DND-41 (cell line): ENCODE data around the gene TMEM117.

Experiments used
- ATAC-seq: fragments of 200-7000 bp; cut with Tn5 transposase; 3 replicates; pipeline ENCODE4 v1.9.1; 2021; ENCODE audit warnings: low read depth; ENCODE audit not compliant: insufficient read depth
- DNase-seq: peaks from one replicate; pipeline ENCODE4 v3.0.0-alpha.2; 2020
- H2AFZ ChIP-seq: 2 replicates; pipeline ENCODE4 v1.6.0; 2012; ENCODE audit warnings: low read depth, low read length
- H3K27ac ChIP-seq: 2 replicates; pipeline ENCODE4 v1.5.1; 2012; ENCODE audit warnings: low read length, inconsistent platforms
- H3K27me3 ChIP-seq: fragments of 200-600 bp; sonication (generic); 2 replicates; pipeline ENCODE4 v1.6.0; 2012; ENCODE audit warnings: low read length, mild to moderate bottlenecking, inconsistent platforms; ENCODE audit not compliant: insufficient read depth, poor library complexity
- H3K36me3 ChIP-seq: 2 replicates; pipeline ENCODE4 v1.5.1; 2012; ENCODE audit warnings: low read length, inconsistent platforms; ENCODE audit not compliant: insufficient read depth
- H3K4me1 ChIP-seq: 2 replicates; pipeline ENCODE4 v1.5.1; 2012; ENCODE audit warnings: mild to moderate bottlenecking, low read length; ENCODE audit not compliant: insufficient read depth
- H3K4me2 ChIP-seq: 2 replicates; pipeline ENCODE4 v1.6.0; 2012; ENCODE audit warnings: mild to moderate bottlenecking, moderate library complexity, low read length, inconsistent platforms; ENCODE audit not compliant: insufficient read depth
- H3K4me3 ChIP-seq, 2 experiments: fragments of 200-600 bp in 1 of 2; shearing (Covaris generic) in 1 of 2; 2 replicates each; pipeline ENCODE4 v1.5.1; 2012 to 2016; ENCODE audit warnings: inconsistent platforms in 2 of 2, low read length in 2 of 2, mild to moderate bottlenecking in 2 of 2, low read depth in 1 of 2, moderate library complexity in 1 of 2
- H3K79me2 ChIP-seq: 2 replicates; pipeline ENCODE4 v1.6.0; 2012; ENCODE audit warnings: low read length, inconsistent platforms; ENCODE audit not compliant: insufficient read depth
- H3K9ac ChIP-seq: 2 replicates; pipeline ENCODE4 v1.6.0; 2012; ENCODE audit warnings: low read depth, mild to moderate bottlenecking, inconsistent platforms, low read length, moderate library complexity
- H3K9me3 ChIP-seq: 2 replicates; pipeline ENCODE4 v1.5.1; 2012; ENCODE audit warnings: low read length, moderate library complexity, mild to moderate bottlenecking, inconsistent platforms; ENCODE audit not compliant: insufficient read depth, severe bottlenecking
- H4K20me1 ChIP-seq: 2 replicates; pipeline ENCODE4 v1.6.0; 2012; ENCODE audit warnings: low read length; ENCODE audit not compliant: insufficient read depth
- CTCF ChIP-seq: IDR thresholded peaks from 2 replicates; pipeline ENCODE4 v1.5.1; 2012; ENCODE audit warnings: borderline replicate concordance, low read length, moderate library complexity, mild to moderate bottlenecking; ENCODE audit not compliant: poor library complexity, severe bottlenecking; ENCODE audit errors: extremely low read depth
- EZH2 ChIP-seq: IDR thresholded peaks from 3 replicates; pipeline ENCODE4 v1.6.1; 2012; ENCODE audit warnings: borderline replicate concordance, low read depth, mild to moderate bottlenecking, moderate library complexity, low read length, inconsistent platforms; ENCODE audit not compliant: severe bottlenecking

Gene TMEM117

GRCh38 chr12:43945983-43946382 lies 110.1 kb downstream of the TMEM117 start:
- Histone ChIP-seq H3K36me3 (no peaks in the 10 kb centered on the region), H3K27me3 (no peaks in the 10 kb centered on the region), H3K27ac (no peak overlapping the region), H2AFZ (no peak overlapping the region), H3K9ac (no peak overlapping the region), H3K4me1 (no peaks in the 10 kb centered on the region), H3K4me3 (no peak overlapping the region), H3K79me2 (no peaks in the 10 kb centered on the region), H3K9me3 (no peaks in the 10 kb centered on the region), H4K20me1 (no peaks in the 10 kb centered on the region), H3K4me2 (no peak overlapping the region)
- ATAC-seq (no peak), DNase-seq (no peak)
- TF ChIP-seq EZH2 (no peak), CTCF (no peak)

- H3K27ac ChIP-seq: no peak overlapping the region
- no peaks in the 10 kb centered on the region for H4K20me1 ChIP-seq
- ATAC-seq (no peak), DNase-seq (no peak)
- H3K36me3 ChIP-seq: no peaks in the 10 kb centered on the region
- H3K4me1 ChIP-seq: no peaks in the 10 kb centered on the region
- H2AFZ ChIP-seq: no peak overlapping the region
- H3K79me2 ChIP-seq: no peaks in the 10 kb centered on the region
- no peak for TF ChIP-seq EZH2
- TF ChIP-seq CTCF: no peak
- no peak overlapping the region for H3K9ac ChIP-seq
- H3K9me3 ChIP-seq: no peaks in the 10 kb centered on the region
- H3K4me2 ChIP-seq: no peak overlapping the region
- no peaks in the 10 kb centered on the region for H3K27me3 ChIP-seq
- no peak overlapping the region for H3K4me3 ChIP-seq
These were observed 115.4 kb downstream of the TMEM117 start for GRCh38 chr12:43951286-43951685.

GRCh38 chr12:43957732-43958372 lies 122.0 kb downstream of the TMEM117 start:
- Histone ChIP-seq H3K79me2 (no peaks in the 10 kb centered on the region), H4K20me1 (no peaks in the 10 kb centered on the region), H3K4me1 (no peaks in the 10 kb centered on the region), H3K4me3 (no peak overlapping the region), H3K36me3 (no peaks in the 10 kb centered on the region), H3K9ac (no peak overlapping the region), H3K4me2 (no peak overlapping the region), H3K27ac (no peak overlapping the region), H2AFZ (no peak overlapping the region), H3K9me3 (no peaks in the 10 kb centered on the region), H3K27me3 (no peaks in the 10 kb centered on the region)
- peak; percentile 25 for DNase-seq
- peak; percentile 86 for ATAC-seq
- TF ChIP-seq CTCF (peak; percentile 71), EZH2 (no peak)
